HUES64 (cell line): ENCODE data around the gene MBP.

ENCODE experiments used
- H3K27ac ChIP-seq: 2 replicates; pipeline ENCODE4 v1.7.0; 2013; ENCODE audit warnings: low read depth, low read length, inconsistent platforms
- H3K27me3 ChIP-seq: 2 replicates; pipeline ENCODE4 v1.6.1; 2013; ENCODE audit warnings: mild to moderate bottlenecking, low read length; ENCODE audit not compliant: insufficient read depth
- H3K36me3 ChIP-seq: 2 replicates; pipeline ENCODE4 v1.6.1; 2013; ENCODE audit warnings: mild to moderate bottlenecking, low read length; ENCODE audit not compliant: insufficient read depth
- H3K4me1 ChIP-seq: 2 replicates; pipeline ENCODE4 v1.6.1; 2013; ENCODE audit warnings: mild to moderate bottlenecking, low read length, moderate library complexity; ENCODE audit not compliant: insufficient read depth
- H3K4me3 ChIP-seq: 2 replicates; pipeline ENCODE4 v1.5.1; 2013; ENCODE audit warnings: mild to moderate bottlenecking, low read length, moderate library complexity
- H3K9ac ChIP-seq: 2 replicates; pipeline ENCODE4 v1.6.1; 2013; ENCODE audit warnings: mild to moderate bottlenecking, low read depth, low read length
- H3K9me3 ChIP-seq: 2 replicates; pipeline ENCODE4 v1.6.1; 2013; ENCODE audit warnings: low read depth, low read length; ENCODE audit not compliant: insufficient read depth
- WGBS: fragments of 150-250, 120-280 bp; methylation state at CpG from one replicate; pipeline ENCODE4 v1.1.7; 2013; ENCODE audit warnings: missing lambda C conversion rate; 5-methylcytosine and 5-hydroxymethylcytosine counted together

Gene MBP

GRCh38 chr18:77074431-77074830, 58.2 kb downstream of the MBP start:
- Histone ChIP-seq H3K27me3 (no peaks in the 10 kb centered on the region), H3K9me3 (no peaks in the 10 kb centered on the region)

GRCh38 chr18:77073336-77074093, 59.1 kb downstream of the MBP start:
- WGBS, result 91% methylated on average over 9 of the region's 9 CpGs
- H3K27me3 ChIP-seq, result no peaks in the 10 kb centered on the region
- H3K4me1 ChIP-seq, result peaks cover 16% of the 10 kb centered on the region
- H3K36me3 ChIP-seq, result no peaks in the 10 kb centered on the region
- no peak overlapping the region for H3K9ac ChIP-seq
- H3K4me3 ChIP-seq, result no peak overlapping the region
- no peaks in the 10 kb centered on the region for H3K9me3 ChIP-seq
- no peak overlapping the region for H3K27ac ChIP-seq

More at GRCh38 chr18:77074431-77074830, 58.2 kb downstream of the MBP start:
- peaks cover 7% of the 10 kb centered on the region for H3K4me1 ChIP-seq
- no peaks in the 10 kb centered on the region for H3K36me3 ChIP-seq
- WGBS, result 91% methylated on average over 7 of the region's 7 CpGs
- no peak overlapping the region for H3K4me3 ChIP-seq
- H3K9ac ChIP-seq, result no peak overlapping the region
- no peak overlapping the region for H3K27ac ChIP-seq

- H3K9me3 ChIP-seq, result no peaks in the 10 kb centered on the region
- H3K27ac ChIP-seq, result no peak overlapping the region
- 95% methylated on average over 7 of the region's 7 CpGs for WGBS
- H3K36me3 ChIP-seq, result no peaks in the 10 kb centered on the region
- H3K9ac ChIP-seq, result no peak overlapping the region
- H3K27me3 ChIP-seq, result no peaks in the 10 kb centered on the region
- H3K4me1 ChIP-seq, result peaks cover 25% of the 10 kb centered on the region
- H3K4me3 ChIP-seq, result no peak overlapping the region
These were observed 60.0 kb downstream of the MBP start for GRCh38 chr18:77072566-77072965.

- Histone ChIP-seq H3K4me3 (no peak overlapping the region), H3K9ac (no peak overlapping the region), H3K27me3 (no peaks in the 10 kb centered on the region), H3K36me3 (no peaks in the 10 kb centered on the region), H3K9me3 (no peaks in the 10 kb centered on the region), H3K4me1 (peaks cover 26% of the 10 kb centered on the region), H3K27ac (no peak overlapping the region)
- WGBS, result 91% methylated on average over 10 of the region's 10 CpGs
These were observed 60.8 kb downstream of the MBP start for GRCh38 chr18:77071711-77072292.

- H3K27me3 ChIP-seq, result no peaks in the 10 kb centered on the region
- H3K4me1 ChIP-seq, result peaks cover 26% of the 10 kb centered on the region
- WGBS, result 100% methylated on average over 2 of the region's 2 CpGs
- H3K36me3 ChIP-seq, result no peaks in the 10 kb centered on the region
- no peak overlapping the region for H3K9ac ChIP-seq
- H3K4me3 ChIP-seq, result no peak overlapping the region
- no peak overlapping the region for H3K27ac ChIP-seq
- H3K9me3 ChIP-seq, result no peaks in the 10 kb centered on the region
These were observed 61.5 kb downstream of the MBP start for GRCh38 chr18:77071061-77071460.

- no peak overlapping the region for H3K4me3 ChIP-seq
- H3K9ac ChIP-seq, result no peak overlapping the region
- H3K9me3 ChIP-seq, result no peaks in the 10 kb centered on the region
- no peaks in the 10 kb centered on the region; the same call in 1 of the 2 replicates for H3K36me3 ChIP-seq
- H3K27me3 ChIP-seq, result no peaks in the 10 kb centered on the region
- H3K4me1 ChIP-seq, result peaks cover 26% of the 10 kb centered on the region
- 94% methylated on average over 16 of the region's 16 CpGs for WGBS
- no peak overlapping the region for H3K27ac ChIP-seq
These were observed 62.0 kb downstream of the MBP start for GRCh38 chr18:77070627-77071026.

GRCh38 chr18:77069931-77070330, 62.7 kb downstream of the MBP start:
- H3K4me3 ChIP-seq, result no peak overlapping the region
- no peaks in the 10 kb centered on the region for H3K9me3 ChIP-seq
- H3K36me3 ChIP-seq, result peaks cover 4% of the 10 kb centered on the region; the same call in 1 of the 2 replicates
- H3K27me3 ChIP-seq, result no peaks in the 10 kb centered on the region
- H3K9ac ChIP-seq, result no peak overlapping the region
- WGBS, result 95% methylated on average over 12 of the region's 13 CpGs
- no peak overlapping the region for H3K27ac ChIP-seq
- H3K4me1 ChIP-seq, result peaks cover 26% of the 10 kb centered on the region

GRCh38 chr18:77069482-77069881, 63.1 kb downstream of the MBP start:
- Histone ChIP-seq H3K4me3 (no peak overlapping the region), H3K36me3 (peaks cover 4% of the 10 kb centered on the region; the same call in 1 of the 2 replicates), H3K27ac (no peak overlapping the region), H3K27me3 (no peaks in the 10 kb centered on the region), H3K9me3 (no peaks in the 10 kb centered on the region), H3K9ac (no peak overlapping the region), H3K4me1 (peaks cover 26% of the 10 kb centered on the region)
- WGBS, result 79% methylated on average over 14 of the region's 14 CpGs

- Histone ChIP-seq H3K4me3 (no peak overlapping the region), H3K27me3 (no peaks in the 10 kb centered on the region), H3K36me3 (peaks cover 4% of the 10 kb centered on the region; the same call in 1 of the 2 replicates), H3K27ac (no peak overlapping the region), H3K9me3 (no peaks in the 10 kb centered on the region), H3K9ac (no peak overlapping the region), H3K4me1 (peaks cover 26% of the 10 kb centered on the region)
- WGBS, result 78% methylated on average over 14 of the region's 15 CpGs
These were observed 64.0 kb downstream of the MBP start for GRCh38 chr18:77068321-77069312.

- Histone ChIP-seq H3K36me3 (peaks cover 4% of the 10 kb centered on the region; the same call in 1 of the 2 replicates), H3K27ac (no peak overlapping the region), H3K9me3 (no peaks in the 10 kb centered on the region), H3K4me3 (no peak overlapping the region), H3K9ac (no peak overlapping the region), H3K4me1 (peaks cover 26% of the 10 kb centered on the region), H3K27me3 (no peaks in the 10 kb centered on the region)
- WGBS, result 81% methylated on average over 14 of the region's 14 CpGs
These were observed 65.1 kb downstream of the MBP start for GRCh38 chr18:77067291-77068061.
